Loucy (cell line): ENCODE data around the gene VKORC1.

ENCODE experiments used
- H2AFZ ChIP-seq: fragments of 200-600 bp; sonication (generic); 2 replicates; pipeline ENCODE4 v1.6.0; 2016; ENCODE audit warnings: antibody characterized with exemption, mild to moderate bottlenecking, low read length, moderate library complexity
- H3F3A ChIP-seq: fragments of 200-600 bp; 2 replicates; pipeline ENCODE4 v1.6.0; 2016; ENCODE audit warnings: antibody characterized with exemption, low read depth, mild to moderate bottlenecking
- H3K27me3 ChIP-seq: fragments of 200-600 bp; sonication (generic); 2 replicates; pipeline ENCODE4 v1.6.1; 2014; ENCODE audit warnings: low read length, mild to moderate bottlenecking; ENCODE audit not compliant: insufficient read depth, poor library complexity, severe bottlenecking
- H3K36me3 ChIP-seq: fragments of 200-600 bp; sonication (generic); 2 replicates; pipeline ENCODE4 v1.6.1; 2016; ENCODE audit warnings: low read length; ENCODE audit not compliant: insufficient read depth
- H3K4me1 ChIP-seq: fragments of 200-600 bp; sonication (generic); 2 replicates; pipeline ENCODE4 v1.5.1; 2014; ENCODE audit warnings: low read length, mild to moderate bottlenecking; ENCODE audit not compliant: insufficient read depth, poor library complexity, severe bottlenecking
- H3K4me2 ChIP-seq: fragments of 200-600 bp; sonication (generic); 2 replicates; pipeline ENCODE4 v1.6.0; 2014; ENCODE audit warnings: antibody characterized with exemption, low read length, low read depth, mild to moderate bottlenecking; ENCODE audit not compliant: poor library complexity, severe bottlenecking
- H3K4me3 ChIP-seq: fragments of 200-600 bp; sonication (generic); 2 replicates; pipeline ENCODE4 v1.5.1; 2014; ENCODE audit warnings: low read length, mild to moderate bottlenecking, mixed read lengths; ENCODE audit not compliant: poor library complexity, severe bottlenecking
- H3K79me2 ChIP-seq: fragments of 200-600 bp; sonication (generic); 2 replicates; pipeline ENCODE4 v1.6.1; 2014; ENCODE audit warnings: low read length; ENCODE audit not compliant: insufficient read depth
- H3K9ac ChIP-seq: fragments of 200-600 bp; sonication (generic); 2 replicates; pipeline ENCODE4 v1.6.0; 2014; ENCODE audit warnings: mild to moderate bottlenecking, low read depth, low read length, moderate library complexity; ENCODE audit not compliant: poor library complexity, severe bottlenecking
- H3K9me2 ChIP-seq: fragments of 200-600 bp; sonication (generic); replicated peaks from 2 replicates; pipeline ENCODE4 v1.6.1; 2016; ENCODE audit warnings: low read depth, low read length, mixed read lengths
- H3K9me3 ChIP-seq: fragments of 200-600 bp; sonication (generic); 2 replicates; pipeline ENCODE4 v1.6.1; 2014; ENCODE audit warnings: mild to moderate bottlenecking, antibody characterized with exemption, low read length, low read depth; ENCODE audit not compliant: insufficient read depth
- H4K20me1 ChIP-seq: fragments of 200-600 bp; sonication (generic); 2 replicates; pipeline ENCODE4 v1.6.0; 2014; ENCODE audit warnings: antibody characterized with exemption, low read length, mild to moderate bottlenecking; ENCODE audit not compliant: insufficient read depth, poor library complexity, severe bottlenecking
- CTCF ChIP-seq: fragments of 200-600 bp; sonication (generic); conservative IDR thresholded peaks from 2 replicates; pipeline ENCODE4 v1.5.1; 2014; ENCODE audit warnings: mild to moderate bottlenecking, antibody characterized with exemption, low read length
- EZH2phosphoT487 ChIP-seq: fragments of 200-600 bp; IDR thresholded peaks from 2 replicates; pipeline ENCODE4 v1.6.1; 2018; ENCODE audit warnings: antibody characterized with exemption, mild to moderate bottlenecking, moderate library complexity, borderline replicate concordance

The VKORC1 gene

GRCh38 chr16:31084584-31085302 lies 9.9 kb downstream of the VKORC1 start:
- no peak overlapping the region for H3K9ac ChIP-seq
- no peaks in the 10 kb centered on the region for H3F3A ChIP-seq
- no peaks in the 10 kb centered on the region for H3K9me3 ChIP-seq
- peaks cover 21% of the 10 kb centered on the region for H4K20me1 ChIP-seq
- H3K27me3 ChIP-seq = no peaks in the 10 kb centered on the region
- H3K79me2 ChIP-seq = peaks cover 13% of the 10 kb centered on the region; the same call in 1 of the 2 replicates
- peaks cover 4% of the 10 kb centered on the region for H3K4me1 ChIP-seq
- no peak overlapping the region for H2AFZ ChIP-seq
- H3K4me2 ChIP-seq = no peak overlapping the region
- peaks cover 22% of the 10 kb centered on the region; the same call in 1 of the 2 replicates for H3K36me3 ChIP-seq
- H3K9me2 ChIP-seq = no peaks in the 10 kb centered on the region
- no peak overlapping the region for H3K4me3 ChIP-seq
- TF ChIP-seq EZH2phosphoT487 (no peak), CTCF (no peak)

DNA sequence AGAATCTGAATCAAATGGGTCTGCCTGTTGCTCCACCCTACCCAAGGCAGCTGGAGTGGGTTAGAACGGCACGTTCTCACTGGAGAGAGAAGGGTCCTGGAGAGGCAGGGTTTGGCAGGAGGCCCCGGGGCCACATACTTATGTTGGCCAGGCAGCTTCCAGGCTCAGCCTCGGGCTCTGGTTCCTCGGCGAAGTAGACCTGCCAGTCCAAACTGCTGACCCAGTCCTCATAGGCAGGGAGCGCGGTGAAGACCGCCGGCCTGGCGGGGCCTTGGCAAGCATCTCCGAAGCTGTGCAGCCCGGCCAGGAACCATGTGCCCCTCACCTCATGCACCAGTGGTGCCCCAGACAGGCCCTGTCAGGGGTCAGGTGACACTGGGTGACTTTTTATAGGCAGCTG lies 10.6 kb downstream of the VKORC1 start:
- no peak for TF ChIP-seq EZH2phosphoT487
- TF ChIP-seq CTCF = no peak
- Histone ChIP-seq H3K4me2 (no peak overlapping the region), H2AFZ (no peak overlapping the region), H3K27me3 (no peaks in the 10 kb centered on the region), H3K9me2 (no peaks in the 10 kb centered on the region), H3K9ac (no peak overlapping the region), H3K4me1 (peaks cover 4% of the 10 kb centered on the region), H3K36me3 (peaks cover 23% of the 10 kb centered on the region; the same call in 1 of the 2 replicates), H4K20me1 (peaks cover 27% of the 10 kb centered on the region), H3F3A (no peaks in the 10 kb centered on the region), H3K79me2 (peaks cover 15% of the 10 kb centered on the region; the same call in 1 of the 2 replicates), H3K4me3 (no peak overlapping the region), H3K9me3 (no peaks in the 10 kb centered on the region)

DNA sequence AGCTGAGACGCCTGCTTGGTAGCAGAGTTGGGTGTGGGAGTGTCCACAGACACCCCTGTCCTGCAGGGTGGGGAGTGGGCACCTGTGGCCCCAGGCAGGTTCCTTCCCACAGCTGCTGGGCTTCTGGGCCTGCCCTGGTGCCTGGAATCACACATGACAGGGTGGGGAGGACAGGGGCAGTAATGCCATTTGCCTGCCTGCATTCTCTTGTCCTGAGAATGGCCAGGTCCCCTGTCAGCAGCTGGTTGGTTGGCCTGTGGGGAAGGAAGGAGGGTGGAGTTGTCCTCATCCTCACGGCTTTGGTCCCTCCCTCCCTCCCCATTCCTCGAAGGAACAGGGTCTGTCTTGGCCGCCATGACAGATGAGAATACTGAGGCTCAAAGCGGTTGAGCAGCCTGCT lies 11.0 kb downstream of the VKORC1 start:
- TF ChIP-seq EZH2phosphoT487 (no peak), CTCF (no peak)
- Histone ChIP-seq H3K9me2 (no peaks in the 10 kb centered on the region), H3K27me3 (no peaks in the 10 kb centered on the region), H3K9ac (no peak overlapping the region), H3F3A (no peaks in the 10 kb centered on the region), H3K36me3 (peaks cover 23% of the 10 kb centered on the region; the same call in 1 of the 2 replicates), H4K20me1 (peaks cover 27% of the 10 kb centered on the region), H3K9me3 (no peaks in the 10 kb centered on the region), H3K4me3 (no peak overlapping the region), H2AFZ (no peak overlapping the region), H3K4me1 (peaks cover 4% of the 10 kb centered on the region), H3K79me2 (peaks cover 18% of the 10 kb centered on the region; the same call in 1 of the 2 replicates), H3K4me2 (no peak overlapping the region)
